Measurements from ENCODE around the gene PILRA. TPM values are rescaled to one million over a fixed set of nuclear protein-coding genes. Genes with fewer than 3 reads are reported as not detected.

PILRA gene
- total RNA-seq, 1 experiment from 2014 or later = 3.2 TPM

DNA sequence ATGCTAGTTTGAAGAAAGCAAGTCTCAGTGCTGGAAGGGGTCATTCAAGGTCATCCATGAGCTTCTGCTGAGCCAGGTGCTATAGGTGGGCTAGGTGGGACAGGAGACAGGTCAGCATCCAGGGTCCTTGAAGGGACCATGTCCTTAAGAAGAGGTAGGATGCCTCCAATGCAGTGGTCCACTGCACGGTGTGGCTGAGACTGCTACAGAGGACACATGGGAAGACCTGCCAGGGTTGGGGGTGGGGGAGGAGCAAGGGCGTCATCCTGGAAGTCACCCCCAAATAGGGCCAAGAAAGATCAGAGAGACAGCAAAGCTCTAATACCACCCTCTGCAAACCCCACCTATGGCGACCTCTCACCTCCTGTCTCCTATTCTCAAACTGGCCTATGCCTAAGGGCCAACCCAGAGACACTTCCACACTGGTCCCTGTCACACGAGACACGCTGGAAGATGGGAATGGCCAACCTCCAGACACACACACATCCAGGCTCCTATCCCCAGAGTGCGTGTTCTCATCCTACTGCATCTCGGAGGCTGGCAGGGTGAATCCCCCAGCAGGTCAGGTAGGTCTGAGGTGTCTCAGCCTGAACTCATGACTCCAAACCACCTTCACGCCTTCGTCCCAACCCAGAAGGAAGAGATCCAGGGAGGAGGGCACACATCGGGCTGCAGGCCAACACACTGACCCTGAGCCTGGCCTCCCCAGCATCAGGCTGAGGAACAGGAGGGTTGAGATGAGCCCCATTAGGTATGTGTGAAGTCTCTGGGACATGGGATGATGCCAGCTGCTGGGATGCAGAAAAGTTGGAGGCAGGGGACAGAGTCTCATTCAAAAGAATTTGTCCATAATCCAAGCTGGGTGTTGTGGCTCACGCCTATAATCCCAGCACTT, 68.6 kb downstream of the PILRA start:
- Histone ChIP-seq H2BK5ac (ENCODE audit: insufficient read length, low read length) (no peak overlapping the region), H2AFZ (ENCODE audit: low read length) (no peak overlapping the region), H4K8ac (replicated peaks; ENCODE audit: insufficient read length, low read depth, low read length) (no peak overlapping the region), H3K18ac (ENCODE audit: insufficient read length, low read depth, low read length) (no peak overlapping the region), H3K27me3 (ENCODE audit: insufficient read depth, low read length) (no peaks in the 10 kb centered on the region), H3K27ac (ENCODE audit: insufficient read length, low read depth, low read length) (no peak overlapping the region), H4K91ac (ENCODE audit: insufficient read length, low read depth, low read length) (no peak overlapping the region), H3K56ac (ENCODE audit: insufficient read length, low read depth, low read length) (no peak overlapping the region), H3K4ac (ENCODE audit: low read depth, low read length) (no peak overlapping the region), H3K79me1 (ENCODE audit: insufficient read depth, low read depth, low read length, poor library complexity, severe bottlenecking) (no peaks in the 10 kb centered on the region), H4K5ac (ENCODE audit: insufficient read length, low read depth, low read length) (no peak overlapping the region), H3K9me3 (ENCODE audit: control insufficient read depth, low read depth, low read length) (no peaks in the 10 kb centered on the region), H3K14ac (ENCODE audit: insufficient read depth, low read length) (no peak overlapping the region; the same call in 1 of the 2 replicates), H2BK120ac (ENCODE audit: low read depth, low read length, poor library complexity, severe bottlenecking) (no peak overlapping the region), H3K4me2 (ENCODE audit: insufficient read depth, insufficient read length, low read length) (no peak overlapping the region), H3K4me1 (ENCODE audit: insufficient read depth, low read length) (no peaks in the 10 kb centered on the region), H3T11ph (ENCODE audit: low read length) (no peak overlapping the region), H2BK15ac (ENCODE audit: low read depth, low read length) (no peak overlapping the region), H3K23me2 (ENCODE audit: insufficient read length, low read depth, low read length, poor library complexity, severe bottlenecking) (no peaks in the 10 kb centered on the region), H2AK5ac (ENCODE audit: insufficient read length, low read length) (no peak overlapping the region), H4K20me1 (ENCODE audit: control insufficient read depth, insufficient read depth, insufficient read length) (no peaks in the 10 kb centered on the region), H3K23ac (ENCODE audit: insufficient read length, low read depth, low read length) (no peak overlapping the region), H2BK20ac (ENCODE audit: low read depth, low read length, poor library complexity, severe bottlenecking) (no peak overlapping the region), H2BK12ac (ENCODE audit: insufficient read length, low read depth, low read length) (no peak overlapping the region), H3K79me2 (ENCODE audit: insufficient read depth, low read length) (no peaks in the 10 kb centered on the region), H3K9ac (ENCODE audit: extremely low read depth, insufficient read length, low read length) (no peak overlapping the region)
- peaks cover 0 to 14% (median 0%) of the 10 kb centered on the region in 3 experiments; a peak in 2 of 7 replicates for H3K36me3 Mint-ChIP-seq (ENCODE audit: insufficient read depth in 1 of 3, low read depth in 3 of 3)
- H3K4me3 Mint-ChIP-seq = no peak overlapping the region
- H3K4me1 Mint-ChIP-seq = peaks cover 6 to 9% of the 10 kb centered on the region in 2 experiments
- no peaks in the 10 kb centered on the region for H3K9me3 Mint-ChIP-seq
- TF ChIP-seq, protein P1, sequence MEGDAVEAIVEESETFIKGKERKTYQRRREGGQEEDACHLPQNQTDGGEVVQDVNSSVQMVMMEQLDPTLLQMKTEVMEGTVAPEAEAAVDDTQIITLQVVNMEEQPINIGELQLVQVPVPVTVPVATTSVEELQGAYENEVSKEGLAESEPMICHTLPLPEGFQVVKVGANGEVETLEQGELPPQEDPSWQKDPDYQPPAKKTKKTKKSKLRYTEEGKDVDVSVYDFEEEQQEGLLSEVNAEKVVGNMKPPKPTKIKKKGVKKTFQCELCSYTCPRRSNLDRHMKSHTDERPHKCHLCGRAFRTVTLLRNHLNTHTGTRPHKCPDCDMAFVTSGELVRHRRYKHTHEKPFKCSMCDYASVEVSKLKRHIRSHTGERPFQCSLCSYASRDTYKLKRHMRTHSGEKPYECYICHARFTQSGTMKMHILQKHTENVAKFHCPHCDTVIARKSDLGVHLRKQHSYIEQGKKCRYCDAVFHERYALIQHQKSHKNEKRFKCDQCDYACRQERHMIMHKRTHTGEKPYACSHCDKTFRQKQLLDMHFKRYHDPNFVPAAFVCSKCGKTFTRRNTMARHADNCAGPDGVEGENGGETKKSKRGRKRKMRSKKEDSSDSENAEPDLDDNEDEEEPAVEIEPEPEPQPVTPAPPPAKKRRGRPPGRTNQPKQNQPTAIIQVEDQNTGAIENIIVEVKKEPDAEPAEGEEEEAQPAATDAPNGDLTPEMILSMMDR (conservative IDR thresholded peaks at IDR 0.05) = no peak
- H3K27ac Mint-ChIP-seq = peak overlapping the region in 1 of 3 experiments; percentile 3; a peak in 1 of 7 replicates
- H3K27me3 Mint-ChIP-seq (ENCODE audit: low read depth) = no peaks in the 10 kb centered on the region
- no CpG with 5 or more reads among the region's 11 CpGs for WGBS (ENCODE audit: extremely low coverage, insufficient read length, low lambda C conversion rate)
- DNase-seq = no peak

Measured in H9 (cell line).